Small intestine (tissue), 7 donors: ENCODE data around the gene AOAH. TPM values are rescaled to one million over a fixed set of nuclear protein-coding genes. Genes with fewer than 3 reads are reported as not detected.
A peak's percentile ranks its signal among the peaks of the same experiment; 100 is the strongest.

ENCODE experiments used
- DNase-seq, 2 donors: peaks; one replicate each; pipeline versions ENCODE4 v3.0.0 to v3.0.0-alpha.2; 2013
- FAIRE-seq: peaks from 2 replicates; lab custom pipeline; 2012; peaks lifted over from hg19 to GRCh38; lab: Jason Lieb, UNC
- H3K27ac ChIP-seq, 3 donors: one replicate each; pipeline ENCODE4 v1.5.1; 2013; ENCODE audit warnings: low read length in 2 of 3, mild to moderate bottlenecking in 2 of 3, control low read depth in 1 of 3, inconsistent platforms in 1 of 3, low read depth in 1 of 3, moderate library complexity in 1 of 3
- H3K27me3 ChIP-seq, 3 donors: one replicate each; pipeline ENCODE4 v1.6.1; 2013; ENCODE audit warnings: low read length in 3 of 3, inconsistent platforms in 1 of 3; ENCODE audit not compliant: control insufficient read depth in 3 of 3, insufficient read depth in 3 of 3
- H3K36me3 ChIP-seq, 3 donors: one replicate each; pipeline ENCODE4 v1.6.1; 2013; ENCODE audit warnings: low read length in 3 of 3, inconsistent platforms in 1 of 3, low read depth in 1 of 3, mild to moderate bottlenecking in 1 of 3, moderate library complexity in 1 of 3; ENCODE audit not compliant: control insufficient read depth in 3 of 3, insufficient read depth in 2 of 3
- H3K4me1 ChIP-seq, 3 donors: one replicate each; pipeline ENCODE4 v1.6.1; 2013; ENCODE audit warnings: low read length in 2 of 3, inconsistent platforms in 1 of 3, low read depth in 1 of 3, mild to moderate bottlenecking in 1 of 3, moderate library complexity in 1 of 3; ENCODE audit not compliant: control insufficient read depth in 3 of 3, insufficient read depth in 2 of 3
- H3K4me3 ChIP-seq, 3 donors: one replicate each; pipeline ENCODE4 v1.5.1; 2013; ENCODE audit warnings: low read length in 3 of 3, control low read depth in 1 of 3, inconsistent platforms in 1 of 3, low read depth in 1 of 3, mild to moderate bottlenecking in 1 of 3, moderate library complexity in 1 of 3
- H3K9me3 ChIP-seq, 2 donors: one replicate each; pipeline ENCODE4 v1.6.1; 2013; ENCODE audit warnings: low read depth in 1 of 2, low read length in 1 of 2; ENCODE audit not compliant: control insufficient read depth in 2 of 2, insufficient read depth in 1 of 2
- WGBS, 3 donors: extraction: QIAGEN DNeasy Blood & Tissue Kit; methylation state at CpG; one replicate each; pipeline ENCODE4 v1.1.7; 2013; 5-methylcytosine and 5-hydroxymethylcytosine counted together
- polyA plus RNA-seq, 4 donors: library from polyadenylated mRNA; stranded (reverse) in 3 of 4; unstranded in 1 of 4; fragments of 200-250 nt in 3 of 4; fragments of 120-200 nt in 1 of 4; gene quantifications; one replicate each; pipeline versions ENCODE4 v1.2.1 to v1.2.3, GENCODE V29; 2013
- donor health status: healthy with polysubstance abuse.
- donor health status: control.
- donor health status: control.
- donor health status: Bipolar disorder and iron deficiency.
- donor health status: healthy.

The AOAH gene
- polyA plus RNA-seq, 4 donors, result 2.9 to 20.4 (median 8.4) TPM

DNA sequence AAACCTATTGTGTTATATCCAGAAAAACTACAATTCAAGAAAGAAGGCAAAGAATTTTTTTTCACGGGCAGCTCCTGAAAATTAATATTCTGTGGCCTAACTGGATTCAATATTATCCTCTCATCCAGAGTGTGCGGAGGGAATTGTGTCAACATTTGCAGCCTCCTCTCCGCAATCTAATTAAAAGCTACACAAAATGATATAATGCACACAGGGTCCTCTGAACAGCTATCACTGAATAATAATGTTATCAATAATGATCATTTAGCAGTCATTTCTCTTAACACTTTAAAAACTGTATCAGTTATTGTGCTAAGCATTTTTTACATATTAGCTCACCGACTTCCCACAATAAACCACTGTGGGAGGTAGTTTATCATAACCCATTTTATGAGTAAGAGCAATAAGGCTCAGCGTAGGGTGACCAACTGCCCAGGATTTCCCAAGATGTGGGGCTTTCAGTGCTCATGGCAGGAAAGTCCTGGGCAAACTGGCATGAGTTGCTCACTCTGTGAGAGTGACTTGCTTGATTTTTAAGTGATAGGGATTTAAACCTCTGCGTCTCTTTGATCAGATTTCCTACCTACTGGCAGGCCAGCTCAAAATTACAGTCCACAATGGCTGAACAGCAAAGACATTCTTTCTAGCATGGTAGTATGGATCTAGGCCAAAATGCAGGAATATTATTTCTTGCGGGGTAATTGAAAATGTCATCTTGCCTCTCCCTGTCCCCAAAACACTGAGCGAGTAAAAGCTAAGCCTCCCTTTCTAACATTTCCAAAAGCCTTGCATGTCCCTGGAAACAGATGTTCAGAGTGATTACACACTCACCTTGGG lies 65.7 kb downstream of the AOAH start:
- H3K27ac ChIP-seq, result peak overlapping the region in 1 of 3 donors; percentile 73

DNA sequence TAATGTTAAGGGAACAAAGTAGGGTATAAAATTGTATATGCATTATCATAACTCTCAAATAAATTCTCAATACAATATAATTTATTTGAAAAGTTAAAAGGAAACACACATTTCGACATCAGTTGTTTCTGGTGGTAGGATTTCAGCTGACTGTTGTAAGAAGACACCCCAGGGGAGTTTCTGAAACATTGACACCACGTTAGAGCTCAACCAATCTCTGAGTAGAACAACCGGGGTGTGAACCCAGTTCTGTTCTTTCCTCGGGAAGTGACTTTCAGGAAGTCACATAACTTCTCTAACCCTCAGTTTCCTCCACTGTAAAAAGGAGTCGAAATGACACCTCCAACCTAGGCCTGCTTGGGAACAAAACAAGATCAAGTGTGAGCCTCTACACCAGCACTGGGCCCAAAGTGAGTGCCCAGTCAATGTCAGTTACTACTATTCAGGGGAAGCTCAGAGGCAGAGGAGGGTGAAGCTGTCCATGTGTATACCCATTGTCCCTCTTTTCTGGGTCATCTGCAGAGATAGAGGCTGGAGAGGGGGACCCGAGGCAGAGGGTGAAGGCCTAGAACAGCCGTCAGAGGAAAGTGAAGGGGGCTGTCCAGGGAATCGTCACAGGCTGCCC lies 67.1 kb downstream of the AOAH start:
- WGBS, 3 donors, result 82 to 88% (median 87%) methylated on average over 8 of the region's 8 CpGs
- H3K4me1 ChIP-seq, result peaks cover 5 to 31% (median 7%) of the 10 kb centered on the region in 3 donors
- no peak overlapping the region for H3K27ac ChIP-seq
- no peak overlapping the region for H3K4me3 ChIP-seq
- no peaks in the 10 kb centered on the region for H3K27me3 ChIP-seq
- FAIRE-seq (no peak), DNase-seq (no peak)
- peaks cover 0 to 2% (median 0%) of the 10 kb centered on the region in 3 donors for H3K36me3 ChIP-seq
- no peaks in the 10 kb centered on the region for H3K9me3 ChIP-seq

More for the DNA sequence above, 65.7 kb downstream of the AOAH start:
- WGBS, 3 donors, result 72 to 83% (median 73%) methylated on average over 8 of the region's 8 CpGs
- no peaks in the 10 kb centered on the region for H3K27me3 ChIP-seq
- FAIRE-seq, result no peak
- H3K36me3 ChIP-seq, result peaks cover 0 to 2% (median 0%) of the 10 kb centered on the region in 3 donors
- H3K4me3 ChIP-seq, result no peak overlapping the region
- DNase-seq, result peak; percentile 10 to 63
- H3K4me1 ChIP-seq, result peaks cover 6 to 35% (median 7%) of the 10 kb centered on the region in 3 donors
- no peaks in the 10 kb centered on the region for H3K9me3 ChIP-seq

GRCh38 chr7:36654436-36654835 lies 69.9 kb downstream of the AOAH start:
- no peak overlapping the region for H3K4me3 ChIP-seq
- no peak overlapping the region for H3K27ac ChIP-seq
- peaks cover 3 to 19% (median 3%) of the 10 kb centered on the region in 3 donors for H3K4me1 ChIP-seq
- no peak for DNase-seq
- H3K9me3 ChIP-seq, result no peaks in the 10 kb centered on the region
- peaks cover 0 to 2% (median 0%) of the 10 kb centered on the region in 3 donors for H3K36me3 ChIP-seq
- no peak for FAIRE-seq
- WGBS, 3 donors, result 85 to 93% (median 93%) methylated on average over 6 of the region's 6 CpGs
- H3K27me3 ChIP-seq, result no peaks in the 10 kb centered on the region

- peaks cover 0 to 12% (median under 1%) of the 10 kb centered on the region in 3 donors for H3K4me1 ChIP-seq
- H3K36me3 ChIP-seq, result peaks cover 0 to 2% (median 0%) of the 10 kb centered on the region in 3 donors
- no peak for DNase-seq
- H3K9me3 ChIP-seq, result no peaks in the 10 kb centered on the region
- no peaks in the 10 kb centered on the region for H3K27me3 ChIP-seq
- H3K27ac ChIP-seq, result no peak overlapping the region
- 75 to 85% (median 83%) methylated on average over 11 of the region's 11 CpGs for WGBS, 3 donors
- no peak overlapping the region for H3K4me3 ChIP-seq
- no peak for FAIRE-seq
Measured at GRCh38 chr7:36653663-36654355, 70.5 kb downstream of the AOAH start.

GRCh38 chr7:36653008-36653662 lies 71.2 kb downstream of the AOAH start:
- DNase-seq (no peak), FAIRE-seq (no peak)
- Histone ChIP-seq H3K27me3 (no peaks in the 10 kb centered on the region), H3K9me3 (no peaks in the 10 kb centered on the region), H3K4me1 (peaks cover 0 to 7% (median 0%) of the 10 kb centered on the region in 3 donors), H3K36me3 (peaks cover 0 to 2% (median 0%) of the 10 kb centered on the region in 3 donors), H3K27ac (no peak overlapping the region), H3K4me3 (no peak overlapping the region)
- 55 to 75% (median 71%) methylated on average over 3 of the region's 3 CpGs for WGBS, 3 donors

DNA sequence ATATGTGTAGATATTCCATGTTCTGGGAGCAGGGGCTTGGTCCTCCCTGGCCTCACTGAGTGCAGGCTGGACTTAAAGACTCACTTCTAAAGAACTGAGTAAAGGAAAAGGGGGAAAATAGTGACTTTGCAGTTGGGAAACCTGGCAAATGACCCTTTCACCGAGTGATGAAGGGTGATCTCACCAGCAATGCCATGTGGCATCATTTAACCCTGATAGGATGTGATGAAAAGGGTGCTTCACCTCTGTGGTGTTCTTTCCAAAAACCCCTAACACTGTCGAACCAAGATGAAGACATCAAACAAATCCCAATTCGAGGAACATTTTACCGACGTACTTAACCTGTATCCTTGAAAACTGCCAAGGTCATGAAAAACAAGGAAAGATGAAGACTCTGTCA lies 71.9 kb downstream of the AOAH start:
- 85 to 90% (median 89%) methylated on average over 5 of the region's 5 CpGs for WGBS, 3 donors
- no peak for DNase-seq
- no peak overlapping the region for H3K27ac ChIP-seq
- H3K4me3 ChIP-seq, result no peak overlapping the region
- H3K9me3 ChIP-seq, result no peaks in the 10 kb centered on the region
- FAIRE-seq, result no peak
- H3K27me3 ChIP-seq, result no peaks in the 10 kb centered on the region
- peaks cover 0 to 5% (median 0%) of the 10 kb centered on the region in 3 donors for H3K4me1 ChIP-seq
- H3K36me3 ChIP-seq, result peaks cover 0 to 2% (median 0%) of the 10 kb centered on the region in 3 donors

GRCh38 chr7:36651404-36651803 lies 72.9 kb downstream of the AOAH start:
- peak overlapping the region in 1 of 3 donors; percentile 49 for H3K27ac ChIP-seq
- no peaks in the 10 kb centered on the region for H3K27me3 ChIP-seq
- H3K36me3 ChIP-seq, result no peaks in the 10 kb centered on the region
- FAIRE-seq (no peak), DNase-seq (peak; percentile 64 to 68)
- peaks cover 0 to 5% (median 0%) of the 10 kb centered on the region in 3 donors for H3K4me1 ChIP-seq
- H3K4me3 ChIP-seq, result no peak overlapping the region
- whole genome bisulfite sequencing, 3 donors, result 58 to 83% (median 59%) methylated on average over 2 of the region's 2 CpGs
- H3K9me3 ChIP-seq, result no peaks in the 10 kb centered on the region
